ENCODE data around the gene MAP4. TPM values are rescaled to one million over a fixed set of nuclear protein-coding genes. Genes with fewer than 3 reads are reported as not detected.

Gene MAP4
- polyA plus RNA-seq, 2 of the 4 experiments (the other 2 are of a cell fraction): 77.7 to 98.5 TPM

DNA sequence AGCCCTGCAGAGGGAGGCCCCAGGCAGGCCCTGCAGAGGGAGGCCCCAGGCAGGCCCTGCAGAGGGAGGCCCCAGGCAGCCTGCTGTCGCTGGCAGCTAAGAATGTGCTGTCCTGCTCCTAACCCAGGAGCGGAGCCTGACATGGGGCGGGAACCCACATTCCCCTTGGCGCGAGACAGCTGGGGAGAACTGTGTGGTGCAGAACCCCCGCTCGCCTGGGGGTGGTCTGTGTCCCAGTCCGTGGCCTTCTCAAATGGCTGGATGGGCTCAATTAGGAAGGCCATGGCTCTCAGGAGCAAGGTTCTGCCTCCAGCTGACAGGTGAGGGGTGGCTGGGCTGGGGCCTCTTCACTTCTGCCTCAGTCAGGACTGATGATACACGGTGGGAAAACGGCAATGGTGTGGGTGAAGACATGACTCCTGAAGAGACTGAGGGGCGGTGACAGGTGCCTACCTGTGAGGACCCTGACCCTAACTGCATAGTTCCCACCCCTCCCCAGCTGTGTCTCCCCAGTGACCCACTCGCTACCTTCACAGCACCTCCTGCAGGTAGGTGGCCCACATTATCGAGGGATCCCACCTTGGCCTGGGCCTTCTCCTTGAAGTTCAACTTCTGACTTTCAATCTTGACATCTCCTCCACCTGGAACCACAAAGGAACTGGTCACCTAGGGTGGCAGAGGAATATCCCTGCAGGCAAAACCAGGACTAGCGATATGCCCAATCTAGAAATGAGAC lies 161.3 kb downstream of the MAP4 start:
- no peak overlapping the region for H3K4me2 ChIP-seq
- no peak for DNase-seq (ENCODE audit: low read depth in 1 of 2, low spot score in 1 of 2)
- ChIA-PET POLR2A (no interaction called here), CTCF (interaction anchor here (0.6 to 2.7 kb wide), 4 partner anchors 17 to 296 kb away, joined by 3 to 9 read pairs (median 5); no protein-coding TSS in a partner anchor)
- H3K27ac ChIP-seq: no peak overlapping the region
- no peak for FAIRE-seq
- H3K4me3 ChIP-seq: no peak overlapping the region
- H3K9me3 ChIP-seq: no peaks in the 10 kb centered on the region
- TF ChIP-seq RFX5 (IDR thresholded peaks at IDR 0.05) (no peak), RAD21 (conservative IDR thresholded peaks at IDR 0.05 in 1 of 2, IDR thresholded peaks at IDR 0.05 in 1 of 2) (no peak), HDAC2 (IDR thresholded peaks at IDR 0.05) (no peak), EP300 (IDR thresholded peaks at IDR 0.05) (no peak), MAFK (IDR thresholded peaks at IDR 0.05; ENCODE audit: partially characterized antibody) (no peak), BHLHE40 (IDR thresholded peaks at IDR 0.05; ENCODE audit: low read depth, low read length) (no peak), RNF2 (IDR thresholded peaks at IDR 0.05; ENCODE audit: borderline replicate concordance, low read depth) (no peak), GATA3 (IDR thresholded peaks at IDR 0.05; ENCODE audit: borderline replicate concordance) (no peak), ZNF302 (CRISPR knock-in tag; IDR thresholded peaks at IDR 0.05) (no peak), HOXA7 (CRISPR knock-in tag; IDR thresholded peaks at IDR 0.05) (no peak), POLR2AphosphoS2 (conservative IDR thresholded peaks at IDR 0.05; ENCODE audit: low read length) (no peak), CHD4 (IDR thresholded peaks at IDR 0.05; ENCODE audit: borderline replicate concordance) (no peak), MYC (IDR thresholded peaks at IDR 0.05; ENCODE audit: borderline replicate concordance, low read length) (no peak), RARB (CRISPR knock-in tag; IDR thresholded peaks at IDR 0.05) (no peak), KDM1A (IDR thresholded peaks at IDR 0.05; ENCODE audit: low read depth) (no peak), NFE2L2 (conservative IDR thresholded peaks at IDR 0.05; ENCODE audit: low read length) (no peak)
- TF ChIP-seq, protein P1, sequence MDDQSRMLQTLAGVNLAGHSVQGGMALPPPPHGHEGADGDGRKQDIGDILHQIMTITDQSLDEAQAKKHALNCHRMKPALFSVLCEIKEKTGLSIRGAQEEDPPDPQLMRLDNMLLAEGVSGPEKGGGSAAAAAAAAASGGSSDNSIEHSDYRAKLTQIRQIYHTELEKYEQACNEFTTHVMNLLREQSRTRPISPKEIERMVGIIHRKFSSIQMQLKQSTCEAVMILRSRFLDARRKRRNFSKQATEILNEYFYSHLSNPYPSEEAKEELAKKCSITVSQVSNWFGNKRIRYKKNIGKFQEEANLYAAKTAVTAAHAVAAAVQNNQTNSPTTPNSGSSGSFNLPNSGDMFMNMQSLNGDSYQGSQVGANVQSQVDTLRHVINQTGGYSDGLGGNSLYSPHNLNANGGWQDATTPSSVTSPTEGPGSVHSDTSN (IDR thresholded peaks at IDR 0.05): no peak
- TF ChIP-seq, protein P2, sequence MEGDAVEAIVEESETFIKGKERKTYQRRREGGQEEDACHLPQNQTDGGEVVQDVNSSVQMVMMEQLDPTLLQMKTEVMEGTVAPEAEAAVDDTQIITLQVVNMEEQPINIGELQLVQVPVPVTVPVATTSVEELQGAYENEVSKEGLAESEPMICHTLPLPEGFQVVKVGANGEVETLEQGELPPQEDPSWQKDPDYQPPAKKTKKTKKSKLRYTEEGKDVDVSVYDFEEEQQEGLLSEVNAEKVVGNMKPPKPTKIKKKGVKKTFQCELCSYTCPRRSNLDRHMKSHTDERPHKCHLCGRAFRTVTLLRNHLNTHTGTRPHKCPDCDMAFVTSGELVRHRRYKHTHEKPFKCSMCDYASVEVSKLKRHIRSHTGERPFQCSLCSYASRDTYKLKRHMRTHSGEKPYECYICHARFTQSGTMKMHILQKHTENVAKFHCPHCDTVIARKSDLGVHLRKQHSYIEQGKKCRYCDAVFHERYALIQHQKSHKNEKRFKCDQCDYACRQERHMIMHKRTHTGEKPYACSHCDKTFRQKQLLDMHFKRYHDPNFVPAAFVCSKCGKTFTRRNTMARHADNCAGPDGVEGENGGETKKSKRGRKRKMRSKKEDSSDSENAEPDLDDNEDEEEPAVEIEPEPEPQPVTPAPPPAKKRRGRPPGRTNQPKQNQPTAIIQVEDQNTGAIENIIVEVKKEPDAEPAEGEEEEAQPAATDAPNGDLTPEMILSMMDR (IDR thresholded peaks at IDR 0.05): no peak
- ATAC-seq: peak; percentile 6 to 7; a peak in 2 of 6 replicates
- H3K4me1 ChIP-seq: no peaks in the 10 kb centered on the region
- WGBS (ENCODE audit: missing lambda C conversion rate): 88% methylated on average over 10 of the region's 14 CpGs

DNA sequence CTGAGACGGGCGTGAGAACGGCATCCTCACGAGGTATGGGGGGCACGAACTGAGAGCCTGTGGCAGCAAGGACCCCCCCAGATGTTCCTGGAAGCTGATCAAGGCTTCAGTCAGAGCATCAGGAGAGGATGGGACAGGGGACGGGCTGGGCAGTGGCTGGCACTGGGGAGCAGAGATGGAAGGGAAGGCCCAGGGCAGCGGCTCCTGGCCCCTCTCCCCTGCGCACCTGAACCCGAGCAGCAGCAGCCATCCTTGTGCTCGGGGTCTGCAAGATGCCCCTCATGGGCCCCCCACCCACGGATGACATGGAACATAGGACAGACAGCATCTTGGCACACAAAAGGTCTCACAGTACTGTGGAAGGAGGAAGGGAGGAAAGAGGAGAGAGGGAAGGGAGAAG lies 161.9 kb downstream of the MAP4 start:
- Histone ChIP-seq H3K4me3 (no peak overlapping the region), H3K4me1 (no peaks in the 10 kb centered on the region), H3K9me3 (no peaks in the 10 kb centered on the region), H3K27ac (no peak overlapping the region), H3K4me2 (no peak overlapping the region)
- WGBS (ENCODE audit: missing lambda C conversion rate): 84% methylated on average over 10 of the region's 11 CpGs
- ChIA-PET CTCF (interaction anchor here (0.6 to 1.8 kb wide), 3 partner anchors 16 to 135 kb away, joined by 3 to 5 read pairs (median 5); no protein-coding TSS in a partner anchor), POLR2A (no interaction called here)
- no peak for ATAC-seq
- DNase-seq (ENCODE audit: low read depth in 1 of 2, low spot score in 1 of 2): no peak
- no peak for FAIRE-seq
- TF ChIP-seq, protein P2 (IDR thresholded peaks at IDR 0.05): no peak
- TF ChIP-seq, protein P3, sequence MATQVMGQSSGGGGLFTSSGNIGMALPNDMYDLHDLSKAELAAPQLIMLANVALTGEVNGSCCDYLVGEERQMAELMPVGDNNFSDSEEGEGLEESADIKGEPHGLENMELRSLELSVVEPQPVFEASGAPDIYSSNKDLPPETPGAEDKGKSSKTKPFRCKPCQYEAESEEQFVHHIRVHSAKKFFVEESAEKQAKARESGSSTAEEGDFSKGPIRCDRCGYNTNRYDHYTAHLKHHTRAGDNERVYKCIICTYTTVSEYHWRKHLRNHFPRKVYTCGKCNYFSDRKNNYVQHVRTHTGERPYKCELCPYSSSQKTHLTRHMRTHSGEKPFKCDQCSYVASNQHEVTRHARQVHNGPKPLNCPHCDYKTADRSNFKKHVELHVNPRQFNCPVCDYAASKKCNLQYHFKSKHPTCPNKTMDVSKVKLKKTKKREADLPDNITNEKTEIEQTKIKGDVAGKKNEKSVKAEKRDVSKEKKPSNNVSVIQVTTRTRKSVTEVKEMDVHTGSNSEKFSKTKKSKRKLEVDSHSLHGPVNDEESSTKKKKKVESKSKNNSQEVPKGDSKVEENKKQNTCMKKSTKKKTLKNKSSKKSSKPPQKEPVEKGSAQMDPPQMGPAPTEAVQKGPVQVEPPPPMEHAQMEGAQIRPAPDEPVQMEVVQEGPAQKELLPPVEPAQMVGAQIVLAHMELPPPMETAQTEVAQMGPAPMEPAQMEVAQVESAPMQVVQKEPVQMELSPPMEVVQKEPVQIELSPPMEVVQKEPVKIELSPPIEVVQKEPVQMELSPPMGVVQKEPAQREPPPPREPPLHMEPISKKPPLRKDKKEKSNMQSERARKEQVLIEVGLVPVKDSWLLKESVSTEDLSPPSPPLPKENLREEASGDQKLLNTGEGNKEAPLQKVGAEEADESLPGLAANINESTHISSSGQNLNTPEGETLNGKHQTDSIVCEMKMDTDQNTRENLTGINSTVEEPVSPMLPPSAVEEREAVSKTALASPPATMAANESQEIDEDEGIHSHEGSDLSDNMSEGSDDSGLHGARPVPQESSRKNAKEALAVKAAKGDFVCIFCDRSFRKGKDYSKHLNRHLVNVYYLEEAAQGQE (IDR thresholded peaks at IDR 0.05): no peak
- no peak for TF ChIP-seq CHD4 (IDR thresholded peaks at IDR 0.05; ENCODE audit: borderline replicate concordance)
- TF ChIP-seq MYC (IDR thresholded peaks at IDR 0.05; ENCODE audit: borderline replicate concordance, low read length): no peak
- TF ChIP-seq, protein P4, sequence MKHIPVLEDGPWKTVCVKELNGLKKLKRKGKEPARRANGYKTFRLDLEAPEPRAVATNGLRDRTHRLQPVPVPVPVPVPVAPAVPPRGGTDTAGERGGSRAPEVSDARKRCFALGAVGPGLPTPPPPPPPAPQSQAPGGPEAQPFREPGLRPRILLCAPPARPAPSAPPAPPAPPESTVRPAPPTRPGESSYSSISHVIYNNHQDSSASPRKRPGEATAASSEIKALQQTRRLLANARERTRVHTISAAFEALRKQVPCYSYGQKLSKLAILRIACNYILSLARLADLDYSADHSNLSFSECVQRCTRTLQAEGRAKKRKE (CRISPR knock-in tag; IDR thresholded peaks at IDR 0.05; ENCODE audit: low read depth): no peak
- no peak for TF ChIP-seq BHLHE40 (IDR thresholded peaks at IDR 0.05; ENCODE audit: low read depth, low read length)
- no peak for TF ChIP-seq ZSCAN20 (CRISPR knock-in tag; IDR thresholded peaks at IDR 0.05)
- TF ChIP-seq, protein P5, sequence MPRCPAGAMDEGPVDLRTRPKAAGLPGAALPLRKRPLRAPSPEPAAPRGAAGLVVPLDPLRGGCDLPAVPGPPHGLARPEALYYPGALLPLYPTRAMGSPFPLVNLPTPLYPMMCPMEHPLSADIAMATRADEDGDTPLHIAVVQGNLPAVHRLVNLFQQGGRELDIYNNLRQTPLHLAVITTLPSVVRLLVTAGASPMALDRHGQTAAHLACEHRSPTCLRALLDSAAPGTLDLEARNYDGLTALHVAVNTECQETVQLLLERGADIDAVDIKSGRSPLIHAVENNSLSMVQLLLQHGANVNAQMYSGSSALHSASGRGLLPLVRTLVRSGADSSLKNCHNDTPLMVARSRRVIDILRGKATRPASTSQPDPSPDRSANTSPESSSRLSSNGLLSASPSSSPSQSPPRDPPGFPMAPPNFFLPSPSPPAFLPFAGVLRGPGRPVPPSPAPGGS (IDR thresholded peaks at IDR 0.05): no peak
- TF ChIP-seq ZC3H11A (IDR thresholded peaks at IDR 0.05): no peak
- TF ChIP-seq CEBPB (IDR thresholded peaks at IDR 0.05): no peak
- no peak for TF ChIP-seq POLR2AphosphoS2 (conservative IDR thresholded peaks at IDR 0.05; ENCODE audit: low read length)
- TF ChIP-seq GATA3 (IDR thresholded peaks at IDR 0.05; ENCODE audit: borderline replicate concordance): no peak
- no peak for TF ChIP-seq KDM1A (IDR thresholded peaks at IDR 0.05; ENCODE audit: low read depth)
- no peak for TF ChIP-seq RARB (CRISPR knock-in tag; IDR thresholded peaks at IDR 0.05)
- no peak for TF ChIP-seq HOXA7 (CRISPR knock-in tag; IDR thresholded peaks at IDR 0.05)

All from A549 (cell line).